Body of pancreas (tissue), 4 donors: ENCODE measurements around the gene MIF4GD.

Source experiments
- POLR2A ChIP-seq, 3 donors: fragments of 450-650 bp; IDR thresholded peaks; one replicate each; pipeline ENCODE4 v1.6.1; 2016; ENCODE audit warnings: antibody characterized with exemption in 3 of 3, mild to moderate bottlenecking in 2 of 3
- TF ChIP-seq, protein P1 (sequence below), 7 experiments: fragments of 450-650 bp in 4 of 7; fragments of 200-600 bp in 3 of 7; sonication (generic) in 3 of 7; IDR thresholded peaks; one replicate each; pipeline ENCODE4 v1.5.1; 2016 to 2019; ENCODE audit warnings: antibody characterized with exemption in 7 of 7

- TF ChIP-seq, protein P1, sequence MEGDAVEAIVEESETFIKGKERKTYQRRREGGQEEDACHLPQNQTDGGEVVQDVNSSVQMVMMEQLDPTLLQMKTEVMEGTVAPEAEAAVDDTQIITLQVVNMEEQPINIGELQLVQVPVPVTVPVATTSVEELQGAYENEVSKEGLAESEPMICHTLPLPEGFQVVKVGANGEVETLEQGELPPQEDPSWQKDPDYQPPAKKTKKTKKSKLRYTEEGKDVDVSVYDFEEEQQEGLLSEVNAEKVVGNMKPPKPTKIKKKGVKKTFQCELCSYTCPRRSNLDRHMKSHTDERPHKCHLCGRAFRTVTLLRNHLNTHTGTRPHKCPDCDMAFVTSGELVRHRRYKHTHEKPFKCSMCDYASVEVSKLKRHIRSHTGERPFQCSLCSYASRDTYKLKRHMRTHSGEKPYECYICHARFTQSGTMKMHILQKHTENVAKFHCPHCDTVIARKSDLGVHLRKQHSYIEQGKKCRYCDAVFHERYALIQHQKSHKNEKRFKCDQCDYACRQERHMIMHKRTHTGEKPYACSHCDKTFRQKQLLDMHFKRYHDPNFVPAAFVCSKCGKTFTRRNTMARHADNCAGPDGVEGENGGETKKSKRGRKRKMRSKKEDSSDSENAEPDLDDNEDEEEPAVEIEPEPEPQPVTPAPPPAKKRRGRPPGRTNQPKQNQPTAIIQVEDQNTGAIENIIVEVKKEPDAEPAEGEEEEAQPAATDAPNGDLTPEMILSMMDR (IDR thresholded peaks at IDR 0.05) = no peak
- no peak for TF ChIP-seq POLR2A (IDR thresholded peaks at IDR 0.05)
Measured at GRCh38 chr17:75266316-75267152, 4.5 kb downstream of the MIF4GD start.
